ENCODE data around the gene ADAT1.
"Not testable (repeated sequence)": the region's sequence is repeated elsewhere in the genome, so short reads cannot be mapped to it uniquely, and the experiment has no call there.

The ADAT1 gene

GRCh38 chr16:75620326-75621169 is 2.5 kb downstream of the ADAT1 start:
- no peak for FAIRE-seq

- no peak for FAIRE-seq
These were observed 4.3 kb downstream of the ADAT1 start for GRCh38 chr16:75618780-75619179.

- no peak for FAIRE-seq
These were observed 6.0 kb downstream of the ADAT1 start for GRCh38 chr16:75617121-75617520.

GRCh38 chr16:75616521-75617010 is 6.5 kb downstream of the ADAT1 start:
- FAIRE-seq = no peak

- no peak for FAIRE-seq
These were observed 7.5 kb downstream of the ADAT1 start for GRCh38 chr16:75615619-75616018.

GRCh38 chr16:75614066-75614897 is 8.8 kb downstream of the ADAT1 start:
- no peak for FAIRE-seq

- no peak for FAIRE-seq
These were observed 16.6 kb downstream of the ADAT1 start for GRCh38 chr16:75606507-75606906.

- FAIRE-seq = no peak
These were observed 19.8 kb downstream of the ADAT1 start for GRCh38 chr16:75603241-75603640.

GRCh38 chr16:75599452-75600277 is 23.4 kb downstream of the ADAT1 start:
- FAIRE-seq = no peak

- no peak for FAIRE-seq
These were observed 29.0 kb downstream of the ADAT1 start for GRCh38 chr16:75593825-75594820.

- no peak for FAIRE-seq
These were observed 29.8 kb downstream of the ADAT1 start for GRCh38 chr16:75593308-75593707.

GRCh38 chr16:75591927-75592326 is 31.2 kb downstream of the ADAT1 start:
- FAIRE-seq = not testable (repeated sequence)

GRCh38 chr16:75590920-75591843 is 31.9 kb downstream of the ADAT1 start:
- FAIRE-seq = no peak

- FAIRE-seq = no peak
These were observed 33.8 kb downstream of the ADAT1 start for GRCh38 chr16:75589306-75589705.

- no peak for FAIRE-seq
These were observed 34.4 kb downstream of the ADAT1 start for GRCh38 chr16:75588716-75589115.

GRCh38 chr16:75584108-75584507 is 39.0 kb downstream of the ADAT1 start:
- no peak for FAIRE-seq

GRCh38 chr16:75579281-75579834 is 43.7 kb downstream of the ADAT1 start:
- no peak for FAIRE-seq

- FAIRE-seq = no peak
These were observed 44.4 kb downstream of the ADAT1 start for GRCh38 chr16:75578725-75579124.

- FAIRE-seq = no peak
These were observed 44.9 kb downstream of the ADAT1 start for GRCh38 chr16:75578212-75578611.

GRCh38 chr16:75576384-75576811 is 46.7 kb downstream of the ADAT1 start:
- FAIRE-seq = no peak

All from endometrium (tissue), 2 donors.